22Rv1 (cell line): ENCODE data around the gene AKAP6.

Experiments used
- ZFX ChIP-seq: fragments of 450-650 bp; IDR thresholded peaks from 2 replicates; pipeline ENCODE4 v1.6.1; 2017; ENCODE audit warnings: antibody characterized with exemption, borderline replicate concordance
- TF ChIP-seq, protein P1 (sequence below): fragments of 450-650 bp; IDR thresholded peaks from 2 replicates; pipeline ENCODE4 v1.5.1; 2017; ENCODE audit warnings: mild to moderate bottlenecking

DNA sequence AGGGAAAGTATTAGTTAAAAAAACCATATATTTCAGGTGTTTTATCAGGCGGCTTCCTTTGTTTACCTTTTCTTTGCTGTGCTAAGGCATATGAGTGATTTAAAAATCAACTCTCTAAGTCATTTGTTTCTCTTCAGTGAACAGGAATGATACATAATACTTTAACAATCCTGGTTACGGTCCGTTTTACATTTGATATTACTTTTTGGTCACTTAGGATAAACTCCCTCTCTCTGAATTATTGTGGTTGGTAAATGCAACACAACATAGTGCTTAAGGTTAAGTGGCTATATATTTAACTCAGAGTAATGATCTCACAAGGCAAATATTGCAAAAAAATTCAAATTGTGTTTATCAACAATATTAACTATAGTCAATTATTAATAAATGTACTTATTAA, 32.7 kb upstream of the AKAP6 start:
- TF ChIP-seq, protein P1, sequence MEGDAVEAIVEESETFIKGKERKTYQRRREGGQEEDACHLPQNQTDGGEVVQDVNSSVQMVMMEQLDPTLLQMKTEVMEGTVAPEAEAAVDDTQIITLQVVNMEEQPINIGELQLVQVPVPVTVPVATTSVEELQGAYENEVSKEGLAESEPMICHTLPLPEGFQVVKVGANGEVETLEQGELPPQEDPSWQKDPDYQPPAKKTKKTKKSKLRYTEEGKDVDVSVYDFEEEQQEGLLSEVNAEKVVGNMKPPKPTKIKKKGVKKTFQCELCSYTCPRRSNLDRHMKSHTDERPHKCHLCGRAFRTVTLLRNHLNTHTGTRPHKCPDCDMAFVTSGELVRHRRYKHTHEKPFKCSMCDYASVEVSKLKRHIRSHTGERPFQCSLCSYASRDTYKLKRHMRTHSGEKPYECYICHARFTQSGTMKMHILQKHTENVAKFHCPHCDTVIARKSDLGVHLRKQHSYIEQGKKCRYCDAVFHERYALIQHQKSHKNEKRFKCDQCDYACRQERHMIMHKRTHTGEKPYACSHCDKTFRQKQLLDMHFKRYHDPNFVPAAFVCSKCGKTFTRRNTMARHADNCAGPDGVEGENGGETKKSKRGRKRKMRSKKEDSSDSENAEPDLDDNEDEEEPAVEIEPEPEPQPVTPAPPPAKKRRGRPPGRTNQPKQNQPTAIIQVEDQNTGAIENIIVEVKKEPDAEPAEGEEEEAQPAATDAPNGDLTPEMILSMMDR = no peak
- no peak for TF ChIP-seq ZFX
